Neural cell (in vitro differentiated cells): Measurements from ENCODE around the gene PLD4. TPM values are rescaled to one million over a fixed set of nuclear protein-coding genes. Genes with fewer than 3 reads are reported as not detected.
"Not testable (repeated sequence)": the region's sequence is repeated elsewhere in the genome, so short reads cannot be mapped to it uniquely, and the experiment has no call there.

Experiments
- H2AFZ ChIP-seq: fragments of 200-600, 300-800 bp; sonication (generic), shearing (Covaris generic); 2 replicates; pipeline ENCODE4 v1.6.0; 2014; ENCODE audit warnings: low read depth, mild to moderate bottlenecking, antibody characterized with exemption, low read length, moderate library complexity
- H3F3A ChIP-seq: fragments of 200-600 bp; shearing (Covaris generic); 2 replicates; pipeline ENCODE4 v1.6.1; 2016; ENCODE audit warnings: mild to moderate bottlenecking, moderate library complexity, mixed read lengths, antibody characterized with exemption, low read length; ENCODE audit not compliant: insufficient read depth, poor library complexity, severe bottlenecking
- H3K27ac ChIP-seq: fragments of 200-600, 300-800 bp; sonication (generic), shearing (Covaris generic); 2 replicates; pipeline ENCODE4 v1.5.1; 2014; ENCODE audit warnings: mild to moderate bottlenecking, low read length, moderate library complexity
- H3K27me3 ChIP-seq: fragments of 300-800, 200-600 bp; sonication (generic), shearing (Covaris generic); 2 replicates; pipeline ENCODE4 v1.6.0; 2014; ENCODE audit warnings: mild to moderate bottlenecking, low read depth, low read length, moderate library complexity; ENCODE audit not compliant: insufficient read depth
- H3K36me3 ChIP-seq: fragments of 300-800, 200-600 bp; sonication (generic), shearing (Covaris generic); 2 replicates; pipeline ENCODE4 v1.5.1; 2014; ENCODE audit warnings: mild to moderate bottlenecking, antibody characterized with exemption, low read length, moderate library complexity; ENCODE audit not compliant: insufficient read depth
- H3K4me2 ChIP-seq: fragments of 300-800, 200-600 bp; sonication (generic), shearing (Covaris generic); 2 replicates; pipeline ENCODE4 v1.6.0; 2014; ENCODE audit warnings: mild to moderate bottlenecking, low read length
- H3K4me3 ChIP-seq: fragments of 300-800, 200-600 bp; sonication (generic), shearing (Covaris generic); 2 replicates; pipeline ENCODE4 v1.5.1; 2014; ENCODE audit warnings: mild to moderate bottlenecking, low read length, moderate library complexity
- H3K79me2 ChIP-seq: fragments of 200-600 bp; shearing (Covaris generic); replicated peaks from 2 replicates; pipeline ENCODE4 v1.6.0; 2014; ENCODE audit warnings: mild to moderate bottlenecking, low read length, moderate library complexity; ENCODE audit not compliant: insufficient read depth
- H3K9ac ChIP-seq: fragments of 300-800, 200-600 bp; sonication (generic), shearing (Covaris generic); 2 replicates; pipeline ENCODE4 v1.6.1; 2016; ENCODE audit warnings: mild to moderate bottlenecking, low read length, mixed read lengths
- H3K9me2 ChIP-seq: fragments of 200-600 bp; shearing (Covaris generic); 2 replicates; pipeline ENCODE4 v1.6.1; 2016; ENCODE audit warnings: mild to moderate bottlenecking, low read length, mixed read lengths; ENCODE audit not compliant: insufficient read depth
- H3K9me3 ChIP-seq: fragments of 200-600, 300-800 bp; sonication (generic), shearing (Covaris generic); 2 replicates; pipeline ENCODE4 v1.6.1; 2016; ENCODE audit warnings: mild to moderate bottlenecking, mixed run types, low read length, moderate library complexity, mixed read lengths
- H4K20me1 ChIP-seq: fragments of 200-600 bp; shearing (Covaris generic); 2 replicates; pipeline ENCODE4 v1.6.1; 2016; ENCODE audit warnings: mild to moderate bottlenecking, mixed run types; ENCODE audit not compliant: insufficient read depth
- EP300 ChIP-seq: fragments of 450-650 bp; conservative IDR thresholded peaks from 2 replicates; pipeline ENCODE4 v1.6.1; 2014; ENCODE audit warnings: antibody characterized with exemption, mild to moderate bottlenecking, moderate library complexity; ENCODE audit not compliant: poor library complexity, severe bottlenecking
- EZH2 ChIP-seq: fragments of 200-600, 300-800 bp; shearing (Covaris generic), sonication (generic); IDR thresholded peaks from 2 replicates; pipeline ENCODE4 v1.6.1; 2014; ENCODE audit warnings: antibody characterized with exemption, low read length, borderline replicate concordance, mild to moderate bottlenecking; ENCODE audit not compliant: insufficient read depth, poor library complexity, severe bottlenecking
- MXI1 ChIP-seq: fragments of 450-650 bp; conservative IDR thresholded peaks from 2 replicates; pipeline ENCODE4 v1.6.1; 2014; ENCODE audit warnings: antibody characterized with exemption, mild to moderate bottlenecking; ENCODE audit not compliant: poor library complexity, severe bottlenecking
- POLR2AphosphoS5 ChIP-seq: IDR thresholded peaks from 2 replicates; pipeline ENCODE4 v1.6.1; 2012
- RAD21 ChIP-seq: fragments of 450-650 bp; conservative IDR thresholded peaks from 2 replicates; pipeline ENCODE4 v1.6.1; 2014; ENCODE audit warnings: antibody characterized with exemption, mild to moderate bottlenecking, moderate library complexity
- SMC3 ChIP-seq: fragments of 450-650 bp; conservative IDR thresholded peaks from 2 replicates; pipeline ENCODE4 v1.6.1; 2014; ENCODE audit warnings: antibody characterized with exemption, mild to moderate bottlenecking, moderate library complexity; ENCODE audit not compliant: poor library complexity
- TAF1 ChIP-seq: IDR thresholded peaks from 2 replicates; pipeline ENCODE4 v1.6.1; 2012; ENCODE audit warnings: low read depth
- polyA plus RNA-seq: library from polyadenylated mRNA; depleted of rRNA; stranded (reverse); fragments of >200 nt; gene quantifications from 2 replicates; pipeline ENCODE4 v1.2.3, GENCODE V29; 2014
- TF ChIP-seq, protein P1 (sequence below): fragments of 450-650 bp; IDR thresholded peaks from 2 replicates; pipeline ENCODE4 v1.5.1; 2014; ENCODE audit warnings: antibody characterized with exemption, mild to moderate bottlenecking, moderate library complexity; ENCODE audit not compliant: poor library complexity, severe bottlenecking
- TF ChIP-seq, protein P2 (sequence below): IDR thresholded peaks from 2 replicates; pipeline ENCODE4 v1.6.1; 2012; ENCODE audit warnings: borderline replicate concordance

The PLD4 gene
- polyA plus RNA-seq, 1 donor from 2014 or later: not detected

DNA sequence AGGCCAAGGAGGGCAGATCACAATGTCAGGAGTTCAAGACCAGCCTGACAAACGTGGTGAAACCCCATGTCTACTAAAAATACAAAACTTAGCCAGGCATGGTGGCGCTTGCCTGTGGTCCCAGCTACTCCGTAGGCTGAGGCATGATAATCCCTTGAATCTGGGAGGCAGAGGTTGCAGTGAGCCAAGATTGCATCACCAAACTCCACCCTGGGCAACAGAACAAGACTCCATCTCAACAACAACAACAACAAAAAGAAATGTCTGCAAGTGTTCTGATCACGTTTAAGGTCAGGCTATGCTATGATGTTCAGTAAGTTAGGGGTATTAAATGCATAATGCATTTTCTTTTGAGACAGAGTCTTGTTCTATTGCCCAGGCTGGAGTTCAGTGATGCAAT lies 6.7 kb upstream of the PLD4 start:
- Histone ChIP-seq H3K27me3 (no peaks in the 10 kb centered on the region), H3K4me2 (no peak overlapping the region), H3K4me3 (no peak overlapping the region), H3K79me2 (no peaks in the 10 kb centered on the region), H3F3A (no peaks in the 10 kb centered on the region), H3K9ac (no peak overlapping the region), H3K27ac (no peak overlapping the region), H4K20me1 (no peaks in the 10 kb centered on the region), H2AFZ (no peak overlapping the region), H3K36me3 (no peaks in the 10 kb centered on the region), H3K9me3 (no peaks in the 10 kb centered on the region), H3K9me2 (no peaks in the 10 kb centered on the region)
- no peak for TF ChIP-seq SMC3
- no peak for TF ChIP-seq EP300
- no peak for TF ChIP-seq POLR2AphosphoS5
- TF ChIP-seq, protein P1, sequence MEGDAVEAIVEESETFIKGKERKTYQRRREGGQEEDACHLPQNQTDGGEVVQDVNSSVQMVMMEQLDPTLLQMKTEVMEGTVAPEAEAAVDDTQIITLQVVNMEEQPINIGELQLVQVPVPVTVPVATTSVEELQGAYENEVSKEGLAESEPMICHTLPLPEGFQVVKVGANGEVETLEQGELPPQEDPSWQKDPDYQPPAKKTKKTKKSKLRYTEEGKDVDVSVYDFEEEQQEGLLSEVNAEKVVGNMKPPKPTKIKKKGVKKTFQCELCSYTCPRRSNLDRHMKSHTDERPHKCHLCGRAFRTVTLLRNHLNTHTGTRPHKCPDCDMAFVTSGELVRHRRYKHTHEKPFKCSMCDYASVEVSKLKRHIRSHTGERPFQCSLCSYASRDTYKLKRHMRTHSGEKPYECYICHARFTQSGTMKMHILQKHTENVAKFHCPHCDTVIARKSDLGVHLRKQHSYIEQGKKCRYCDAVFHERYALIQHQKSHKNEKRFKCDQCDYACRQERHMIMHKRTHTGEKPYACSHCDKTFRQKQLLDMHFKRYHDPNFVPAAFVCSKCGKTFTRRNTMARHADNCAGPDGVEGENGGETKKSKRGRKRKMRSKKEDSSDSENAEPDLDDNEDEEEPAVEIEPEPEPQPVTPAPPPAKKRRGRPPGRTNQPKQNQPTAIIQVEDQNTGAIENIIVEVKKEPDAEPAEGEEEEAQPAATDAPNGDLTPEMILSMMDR: no peak
- TF ChIP-seq, protein P2, sequence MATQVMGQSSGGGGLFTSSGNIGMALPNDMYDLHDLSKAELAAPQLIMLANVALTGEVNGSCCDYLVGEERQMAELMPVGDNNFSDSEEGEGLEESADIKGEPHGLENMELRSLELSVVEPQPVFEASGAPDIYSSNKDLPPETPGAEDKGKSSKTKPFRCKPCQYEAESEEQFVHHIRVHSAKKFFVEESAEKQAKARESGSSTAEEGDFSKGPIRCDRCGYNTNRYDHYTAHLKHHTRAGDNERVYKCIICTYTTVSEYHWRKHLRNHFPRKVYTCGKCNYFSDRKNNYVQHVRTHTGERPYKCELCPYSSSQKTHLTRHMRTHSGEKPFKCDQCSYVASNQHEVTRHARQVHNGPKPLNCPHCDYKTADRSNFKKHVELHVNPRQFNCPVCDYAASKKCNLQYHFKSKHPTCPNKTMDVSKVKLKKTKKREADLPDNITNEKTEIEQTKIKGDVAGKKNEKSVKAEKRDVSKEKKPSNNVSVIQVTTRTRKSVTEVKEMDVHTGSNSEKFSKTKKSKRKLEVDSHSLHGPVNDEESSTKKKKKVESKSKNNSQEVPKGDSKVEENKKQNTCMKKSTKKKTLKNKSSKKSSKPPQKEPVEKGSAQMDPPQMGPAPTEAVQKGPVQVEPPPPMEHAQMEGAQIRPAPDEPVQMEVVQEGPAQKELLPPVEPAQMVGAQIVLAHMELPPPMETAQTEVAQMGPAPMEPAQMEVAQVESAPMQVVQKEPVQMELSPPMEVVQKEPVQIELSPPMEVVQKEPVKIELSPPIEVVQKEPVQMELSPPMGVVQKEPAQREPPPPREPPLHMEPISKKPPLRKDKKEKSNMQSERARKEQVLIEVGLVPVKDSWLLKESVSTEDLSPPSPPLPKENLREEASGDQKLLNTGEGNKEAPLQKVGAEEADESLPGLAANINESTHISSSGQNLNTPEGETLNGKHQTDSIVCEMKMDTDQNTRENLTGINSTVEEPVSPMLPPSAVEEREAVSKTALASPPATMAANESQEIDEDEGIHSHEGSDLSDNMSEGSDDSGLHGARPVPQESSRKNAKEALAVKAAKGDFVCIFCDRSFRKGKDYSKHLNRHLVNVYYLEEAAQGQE: no peak
- TF ChIP-seq EZH2: no peak
- TF ChIP-seq MXI1: no peak
- no peak for TF ChIP-seq TAF1
- no peak for TF ChIP-seq RAD21

DNA sequence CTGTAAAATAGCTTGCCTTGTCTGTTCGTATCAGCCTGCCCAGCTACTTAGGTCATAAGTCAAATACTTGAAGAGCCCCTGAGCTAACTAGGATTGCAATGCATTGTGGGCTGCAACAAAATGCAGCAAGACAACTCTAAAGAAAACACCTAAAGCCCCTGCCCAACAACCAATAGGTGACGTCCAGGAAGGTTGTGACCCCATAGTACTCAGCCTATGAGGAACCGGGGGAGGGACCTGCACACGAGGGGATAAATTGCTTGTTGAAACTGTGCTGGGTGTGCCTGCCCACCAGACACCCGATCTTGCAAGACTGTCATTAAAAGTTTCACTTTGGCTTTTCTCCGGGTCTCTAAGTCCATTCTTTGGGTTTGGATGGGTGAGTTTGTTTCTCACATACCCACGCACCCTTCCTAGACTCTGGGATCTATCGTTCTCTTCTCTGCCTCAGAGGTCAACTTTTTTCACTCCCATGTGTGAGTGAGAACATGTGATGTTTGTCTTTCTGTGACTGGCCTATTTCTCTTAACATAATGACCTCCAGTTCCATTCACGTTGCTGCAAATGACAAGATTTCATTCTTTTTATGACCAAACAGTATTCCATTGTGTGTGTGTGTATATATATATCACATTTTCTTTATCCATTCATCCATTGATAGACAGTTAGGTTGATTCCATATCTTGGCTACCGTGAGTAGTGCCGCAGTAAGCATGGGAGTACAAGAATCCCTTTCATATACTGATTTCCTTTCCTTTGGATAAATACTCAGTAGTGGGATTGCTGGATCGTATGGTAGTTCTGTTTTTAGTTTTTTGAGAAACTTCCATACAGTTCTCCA lies 5.3 kb upstream of the PLD4 start:
- H3F3A ChIP-seq, H3K4me2 ChIP-seq: not testable (repeated sequence)

DNA sequence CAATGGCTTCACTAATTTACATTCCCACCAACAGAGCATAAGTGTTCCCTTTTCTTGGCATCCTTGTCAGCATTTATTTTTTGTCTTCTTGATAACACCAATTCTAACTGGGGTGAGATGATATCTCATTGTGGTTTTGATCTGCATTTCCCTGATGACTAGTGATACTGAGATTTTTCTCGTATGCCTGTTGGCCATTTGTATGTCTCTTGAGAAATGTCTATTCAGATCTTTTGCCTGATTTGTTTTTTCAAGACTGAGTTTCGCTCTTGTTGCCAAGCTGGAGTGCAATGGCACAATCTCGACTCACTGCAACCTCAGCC lies 4.7 kb upstream of the PLD4 start:
- Histone ChIP-seq H3K79me2 (no peaks in the 10 kb centered on the region), H3K9ac (no peak overlapping the region), H3K27ac (no peak overlapping the region), H3K4me3 (no peak overlapping the region), H3K9me2 (no peaks in the 10 kb centered on the region), H2AFZ (no peak overlapping the region), H3K4me2 (no peak overlapping the region), H3K9me3 (no peaks in the 10 kb centered on the region), H3F3A (no peaks in the 10 kb centered on the region), H3K27me3 (no peaks in the 10 kb centered on the region), H4K20me1 (no peaks in the 10 kb centered on the region), H3K36me3 (no peaks in the 10 kb centered on the region)
- no peak for TF ChIP-seq RAD21
- no peak for TF ChIP-seq EP300
- TF ChIP-seq, protein P1: no peak
- no peak for TF ChIP-seq EZH2
- TF ChIP-seq, protein P2: no peak
- no peak for TF ChIP-seq POLR2AphosphoS5
- TF ChIP-seq MXI1: no peak
- TF ChIP-seq SMC3: no peak
- TF ChIP-seq TAF1: no peak

More for the DNA sequence above, 5.3 kb upstream of the PLD4 start:
- H3K36me3 ChIP-seq, H3K9ac ChIP-seq, H4K20me1 ChIP-seq, H3K27ac ChIP-seq, H2AFZ ChIP-seq, H3K9me2 ChIP-seq, H3K79me2 ChIP-seq, H3K27me3 ChIP-seq, H3K9me3 ChIP-seq, H3K4me3 ChIP-seq: not testable (repeated sequence)
